Measurements from ENCODE around the gene HOMEZ. TPM values are rescaled to one million over a fixed set of nuclear protein-coding genes. Genes with fewer than 3 reads are reported as not detected.

The HOMEZ gene
- polyA plus RNA-seq, 1 of the 3 experiments (the other 2 are of a cell fraction): 7.7 TPM

GRCh38 chr14:23297096-23297495, 11.2 kb upstream of the HOMEZ start:
- WGBS (ENCODE audit: low lambda C conversion rate): 89% methylated on average over 7 of the region's 7 CpGs
- CTCF ChIA-PET: interaction anchor here (0.9 to 1.7 kb wide), 3 partner anchors 8 to 176 kb away, joined by 3 to 5 read pairs (median 4); no protein-coding TSS in a partner anchor
- TF ChIP-seq FOSL2 (IDR thresholded peaks at IDR 0.05; ENCODE audit: borderline replicate concordance, low read depth): no peak
- TF ChIP-seq, protein P1, sequence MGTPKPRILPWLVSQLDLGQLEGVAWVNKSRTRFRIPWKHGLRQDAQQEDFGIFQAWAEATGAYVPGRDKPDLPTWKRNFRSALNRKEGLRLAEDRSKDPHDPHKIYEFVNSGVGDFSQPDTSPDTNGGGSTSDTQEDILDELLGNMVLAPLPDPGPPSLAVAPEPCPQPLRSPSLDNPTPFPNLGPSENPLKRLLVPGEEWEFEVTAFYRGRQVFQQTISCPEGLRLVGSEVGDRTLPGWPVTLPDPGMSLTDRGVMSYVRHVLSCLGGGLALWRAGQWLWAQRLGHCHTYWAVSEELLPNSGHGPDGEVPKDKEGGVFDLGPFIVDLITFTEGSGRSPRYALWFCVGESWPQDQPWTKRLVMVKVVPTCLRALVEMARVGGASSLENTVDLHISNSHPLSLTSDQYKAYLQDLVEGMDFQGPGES (IDR thresholded peaks at IDR 0.05; ENCODE audit: low read depth, low read length): no peak
- TF ChIP-seq, protein P2, sequence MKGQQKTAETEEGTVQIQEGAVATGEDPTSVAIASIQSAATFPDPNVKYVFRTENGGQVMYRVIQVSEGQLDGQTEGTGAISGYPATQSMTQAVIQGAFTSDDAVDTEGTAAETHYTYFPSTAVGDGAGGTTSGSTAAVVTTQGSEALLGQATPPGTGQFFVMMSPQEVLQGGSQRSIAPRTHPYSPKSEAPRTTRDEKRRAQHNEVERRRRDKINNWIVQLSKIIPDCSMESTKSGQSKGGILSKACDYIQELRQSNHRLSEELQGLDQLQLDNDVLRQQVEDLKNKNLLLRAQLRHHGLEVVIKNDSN (IDR thresholded peaks at IDR 0.05; ENCODE audit: borderline replicate concordance, low read depth): no peak
- TF ChIP-seq ELF1 (IDR thresholded peaks at IDR 0.05): no peak
- no peak for TF ChIP-seq FOXJ3 (CRISPR knock-in tag; IDR thresholded peaks at IDR 0.05)
- TF ChIP-seq TEAD4 (IDR thresholded peaks at IDR 0.05; ENCODE audit: borderline replicate concordance, insufficient read depth): no peak
- TF ChIP-seq MEF2A (IDR thresholded peaks at IDR 0.05; ENCODE audit: borderline replicate concordance, low read depth): no peak
- no peak for TF ChIP-seq SMC3 (IDR thresholded peaks at IDR 0.05; ENCODE audit: low read depth, low read length)
- TF ChIP-seq YY1 (IDR thresholded peaks at IDR 0.05; ENCODE audit: low read depth): no peak
- TF ChIP-seq RXRA (IDR thresholded peaks at IDR 0.05; ENCODE audit: borderline replicate concordance, low read depth): no peak
- TF ChIP-seq EZH2phosphoT487 (IDR thresholded peaks at IDR 0.05; ENCODE audit: borderline replicate concordance, low read depth): no peak
- no peak for TF ChIP-seq TCF12 (IDR thresholded peaks at IDR 0.05)
- no peak for TF ChIP-seq EP300 (IDR thresholded peaks at IDR 0.05; ENCODE audit: borderline replicate concordance in 1 of 2, low read depth in 1 of 2, low read length in 1 of 2)

GRCh38 chr14:23296012-23296777, 10.3 kb upstream of the HOMEZ start:
- ChIA-PET POLR2A (interaction anchor here (1.8 kb wide), 1 partner anchor 10 kb away, joined by 4 read pairs; no protein-coding TSS in a partner anchor), CTCF (interaction anchor here (0.6 to 4.1 kb wide), 12 partner anchors 9 to 228 kb away, joined by 3 to 21 read pairs (median 6); partner anchors contain the start of gene HOMEZ)
- Histone ChIP-seq H3K4me3 (ENCODE audit: low read depth in 2 of 2, low read length in 1 of 2) (no peak overlapping the region), H3K9me2 (no peaks in the 10 kb centered on the region), H4K20me1 (ENCODE audit: insufficient read depth) (no peaks in the 10 kb centered on the region), H3K4me1 (ENCODE audit: control insufficient read depth in 1 of 2, insufficient read depth in 2 of 2, low read depth in 1 of 2, low read length in 1 of 2) (peaks cover 13 to 17% of the 10 kb centered on the region in 2 experiments; a peak in 3 of 4 replicates), H3K4me2 (no peak overlapping the region), H2AFZ (ENCODE audit: low read depth) (no peak overlapping the region), H3K9me3 (no peaks in the 10 kb centered on the region), H3K9ac (no peak overlapping the region), H3K27me3 (ENCODE audit: insufficient read depth) (no peaks in the 10 kb centered on the region), H3K27ac (ENCODE audit: low read depth in 2 of 2, low read length in 1 of 2) (no peak overlapping the region), H3K36me3 (replicated peaks in 1 of 2; ENCODE audit: control insufficient read depth in 1 of 2, insufficient read depth in 2 of 2, low read length in 1 of 2) (peaks cover 0 to 3% of the 10 kb centered on the region in 2 experiments), H3K79me2 (ENCODE audit: insufficient read depth) (peaks cover 6% of the 10 kb centered on the region; the same call in 1 of the 2 replicates), H3F3A (replicated peaks; ENCODE audit: insufficient read depth) (peaks cover 10% of the 10 kb centered on the region)
- DNase-seq: no peak
- 89% methylated on average over 5 of the region's 7 CpGs for WGBS (ENCODE audit: low lambda C conversion rate)
- TF ChIP-seq NFIC (IDR thresholded peaks at IDR 0.05; ENCODE audit: borderline replicate concordance): no peak
- TF ChIP-seq MXI1 (IDR thresholded peaks at IDR 0.05; ENCODE audit: low read depth, low read length): no peak
- TF ChIP-seq JUND (IDR thresholded peaks at IDR 0.05): no peak
- TF ChIP-seq, protein P3, sequence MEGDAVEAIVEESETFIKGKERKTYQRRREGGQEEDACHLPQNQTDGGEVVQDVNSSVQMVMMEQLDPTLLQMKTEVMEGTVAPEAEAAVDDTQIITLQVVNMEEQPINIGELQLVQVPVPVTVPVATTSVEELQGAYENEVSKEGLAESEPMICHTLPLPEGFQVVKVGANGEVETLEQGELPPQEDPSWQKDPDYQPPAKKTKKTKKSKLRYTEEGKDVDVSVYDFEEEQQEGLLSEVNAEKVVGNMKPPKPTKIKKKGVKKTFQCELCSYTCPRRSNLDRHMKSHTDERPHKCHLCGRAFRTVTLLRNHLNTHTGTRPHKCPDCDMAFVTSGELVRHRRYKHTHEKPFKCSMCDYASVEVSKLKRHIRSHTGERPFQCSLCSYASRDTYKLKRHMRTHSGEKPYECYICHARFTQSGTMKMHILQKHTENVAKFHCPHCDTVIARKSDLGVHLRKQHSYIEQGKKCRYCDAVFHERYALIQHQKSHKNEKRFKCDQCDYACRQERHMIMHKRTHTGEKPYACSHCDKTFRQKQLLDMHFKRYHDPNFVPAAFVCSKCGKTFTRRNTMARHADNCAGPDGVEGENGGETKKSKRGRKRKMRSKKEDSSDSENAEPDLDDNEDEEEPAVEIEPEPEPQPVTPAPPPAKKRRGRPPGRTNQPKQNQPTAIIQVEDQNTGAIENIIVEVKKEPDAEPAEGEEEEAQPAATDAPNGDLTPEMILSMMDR (IDR thresholded peaks at IDR 0.05): no peak
- no peak for TF ChIP-seq GABPA (IDR thresholded peaks at IDR 0.05; ENCODE audit: low read depth)
- no peak for TF ChIP-seq MEF2A (IDR thresholded peaks at IDR 0.05; ENCODE audit: borderline replicate concordance, low read depth)
- no peak for TF ChIP-seq RAD21 (IDR thresholded peaks at IDR 0.05; ENCODE audit: low read length)
- no peak for TF ChIP-seq POLR2AphosphoS5 (IDR thresholded peaks at IDR 0.05; ENCODE audit: low read depth, low read length)
- TF ChIP-seq PBX3 (IDR thresholded peaks at IDR 0.05): no peak
- no peak for TF ChIP-seq FOSL2 (IDR thresholded peaks at IDR 0.05; ENCODE audit: borderline replicate concordance, low read depth)
- TF ChIP-seq SIN3A (IDR thresholded peaks at IDR 0.05; ENCODE audit: borderline replicate concordance, low read depth, low read length): no peak
- TF ChIP-seq TAF1 (IDR thresholded peaks at IDR 0.05; ENCODE audit: borderline replicate concordance, low read depth, low read length): no peak
- TF ChIP-seq EP300 (IDR thresholded peaks at IDR 0.05; ENCODE audit: borderline replicate concordance in 1 of 2, low read depth in 1 of 2, low read length in 1 of 2): no peak
- no peak for TF ChIP-seq FOXM1 (IDR thresholded peaks at IDR 0.05; ENCODE audit: low read depth)

More at GRCh38 chr14:23297096-23297495, 11.2 kb upstream of the HOMEZ start:
- Histone ChIP-seq H3K4me1 (ENCODE audit: control insufficient read depth in 1 of 2, insufficient read depth in 2 of 2, low read depth in 1 of 2, low read length in 1 of 2) (peaks cover 13 to 17% of the 10 kb centered on the region in 2 experiments; a peak in 3 of 4 replicates), H3K27ac (ENCODE audit: low read depth in 2 of 2, low read length in 1 of 2) (no peak overlapping the region), H3K9me3 (no peaks in the 10 kb centered on the region), H3K4me3 (ENCODE audit: low read depth in 2 of 2, low read length in 1 of 2) (no peak overlapping the region), H3K27me3 (ENCODE audit: insufficient read depth) (no peaks in the 10 kb centered on the region), H3K9ac (no peak overlapping the region), H3K79me2 (ENCODE audit: insufficient read depth) (peaks cover 6% of the 10 kb centered on the region; the same call in 1 of the 2 replicates), H4K20me1 (ENCODE audit: insufficient read depth) (no peaks in the 10 kb centered on the region), H3K36me3 (replicated peaks in 1 of 2; ENCODE audit: control insufficient read depth in 1 of 2, insufficient read depth in 2 of 2, low read length in 1 of 2) (peaks cover 0 to 3% of the 10 kb centered on the region in 2 experiments), H3F3A (replicated peaks; ENCODE audit: insufficient read depth) (peaks cover 10% of the 10 kb centered on the region), H3K9me2 (no peaks in the 10 kb centered on the region), H2AFZ (ENCODE audit: low read depth) (no peak overlapping the region), H3K4me2 (no peak overlapping the region)
- POLR2A ChIA-PET: no interaction called here
- DNase-seq: no peak
